Kidney (tissue), 14 donors: ENCODE measurements around the gene MRTO4. TPM values are rescaled to one million over a fixed set of nuclear protein-coding genes. Genes with fewer than 3 reads are reported as not detected.
"Not testable (repeated sequence)": the region's sequence is repeated elsewhere in the genome, so short reads cannot be mapped to it uniquely, and the experiment has no call there.

Experiments
- DNase-seq, 5 donors: peaks; one replicate each; pipeline ENCODE4 v3.0.0-alpha.2; 2013 to 2020
- FAIRE-seq: peaks from 2 replicates; lab custom pipeline; 2012; peaks lifted over from hg19 to GRCh38; lab: Jason Lieb, UNC
- H3K27ac ChIP-seq, 2 donors: one replicate each; pipeline ENCODE4 v1.7.0; 2013; ENCODE audit warnings: low read depth in 2 of 2, low read length in 2 of 2, inconsistent platforms in 1 of 2
- H3K27me3 ChIP-seq: one replicate; pipeline ENCODE4 v1.7.1; 2013; ENCODE audit warnings: low read length, inconsistent platforms; ENCODE audit not compliant: control insufficient read depth, insufficient read depth
- H3K36me3 ChIP-seq, 3 donors: one replicate each; pipeline versions ENCODE4 v1.7.0 to v1.7.1; 2013; ENCODE audit warnings: low read length in 3 of 3, control low read depth in 1 of 3, inconsistent platforms in 1 of 3; ENCODE audit not compliant: insufficient read depth in 3 of 3, control insufficient read depth in 2 of 3
- H3K4me1 ChIP-seq, 3 donors: one replicate each; pipeline versions ENCODE4 v1.7.0 to v1.7.1; 2013; ENCODE audit warnings: low read length in 3 of 3, inconsistent platforms in 1 of 3, low read depth in 1 of 3; ENCODE audit not compliant: control insufficient read depth in 2 of 3, insufficient read depth in 2 of 3
- H3K4me3 ChIP-seq, 3 donors: one replicate each; pipeline versions ENCODE4 v1.7.0 to v1.8.1; 2013; ENCODE audit warnings: low read length in 3 of 3, control low read depth in 1 of 3, inconsistent platforms in 1 of 3
- H3K9ac ChIP-seq, 3 donors: one replicate each; pipeline versions ENCODE4 v1.7.0 to v1.7.1; 2013; ENCODE audit warnings: low read length in 3 of 3, control low read depth in 1 of 3, inconsistent platforms in 1 of 3
- H3K9me3 ChIP-seq, 3 donors: one replicate each; pipeline versions ENCODE4 v1.7.0 to v1.7.1; 2013; ENCODE audit warnings: low read length in 3 of 3, control low read depth in 1 of 3, inconsistent platforms in 1 of 3; ENCODE audit not compliant: control insufficient read depth in 2 of 3, insufficient read depth in 1 of 3
- CTCF ChIP-seq: IDR thresholded peaks from 3 replicates; pipeline ENCODE4 v1.5.1; 2012; ENCODE audit warnings: mild to moderate bottlenecking, moderate library complexity, borderline replicate concordance; ENCODE audit not compliant: insufficient read depth; ENCODE audit errors: extremely low read depth
- intact Hi-C: fragments of 100-400 bp; cut with DNase I; formaldehyde crosslinking; loops from one replicate; pipeline ENCODE4 v1.11.1; 2022
- polyA plus RNA-seq: library from polyadenylated mRNA; stranded (reverse); fragments of 350-450 nt; fragmentation: Illumina TruSeq; extraction: RNeasy Lipid Tissue Mini Kit (QIAGEN cat#74804); gene quantifications from one replicate; pipeline ENCODE4 v1.2.3, GENCODE V29; 2014; ENCODE audit warnings: low read depth, low replicate concordance; ENCODE audit not compliant: insufficient read depth
- total RNA-seq: library from RNA; stranded (reverse); fragmentation: NEBNext Ultra II Directional; extraction: Animal tissue kit (Norgen Biotek cat#: 25700); gene quantifications from one replicate; pipeline ENCODE4 v1.2.1, GENCODE V29; 2021
- donor health status: control.
- donor health status: control.
- donor health status: control.
- donor health status: control.
- donor health status: control.
- donor health status: DM: yes; HTN: yes; CAD: no.
- donor health status: Normal renal cell carcinoma (clear cell type).

Gene MRTO4
- total and polyA plus RNA-seq, 2 donors from 2014 or later: 18.6 to 24.5 TPM

GRCh38 chr1:19213580-19213979 is 38.0 kb upstream of the MRTO4 start:
- DNase-seq (no peak), FAIRE-seq (no peak)
- intact Hi-C loops: no loop called here
- Histone ChIP-seq H3K4me3 (no peak overlapping the region), H3K27me3 (no peaks in the 10 kb centered on the region), H3K4me1 (peaks cover 2 to 14% (median 6%) of the 10 kb centered on the region in 3 donors), H3K27ac (no peak overlapping the region), H3K9me3 (no peaks in the 10 kb centered on the region), H3K9ac (no peak overlapping the region), H3K36me3 (peaks cover 2 to 5% (median 3%) of the 10 kb centered on the region in 3 donors)
- no peak for TF ChIP-seq CTCF

GRCh38 chr1:19216585-19216984 is 35.0 kb upstream of the MRTO4 start:
- H3K4me1 ChIP-seq, intact Hi-C loops, H3K4me3 ChIP-seq, DNase-seq, FAIRE-seq, H3K9me3 ChIP-seq, H3K9ac ChIP-seq, H3K27ac ChIP-seq, H3K27me3 ChIP-seq: not testable (repeated sequence)
- peaks cover 12 to 24% (median 18%) of the 10 kb centered on the region in 3 donors for H3K36me3 ChIP-seq

- Histone ChIP-seq H3K27ac (no peak overlapping the region), H3K9ac (no peak overlapping the region), H3K36me3 (peaks cover 10 to 51% (median 33%) of the 10 kb centered on the region in 3 donors), H3K4me1 (no peaks in the 10 kb centered on the region), H3K27me3 (no peaks in the 10 kb centered on the region), H3K9me3 (no peaks in the 10 kb centered on the region), H3K4me3 (no peak overlapping the region)
- FAIRE-seq (no peak), DNase-seq (no peak)
- intact Hi-C loops: no loop called here
- no peak for TF ChIP-seq CTCF
These were observed 32.2 kb upstream of the MRTO4 start for GRCh38 chr1:19219451-19219850.

GRCh38 chr1:19220080-19220846 is 31.3 kb upstream of the MRTO4 start:
- Histone ChIP-seq H3K27me3 (no peaks in the 10 kb centered on the region), H3K4me3 (no peak overlapping the region), H3K9ac (no peak overlapping the region), H3K4me1 (no peaks in the 10 kb centered on the region), H3K36me3 (peaks cover 10 to 54% (median 33%) of the 10 kb centered on the region in 3 donors), H3K27ac (peak overlapping the region in 1 of 2 donors; percentile 65), H3K9me3 (no peaks in the 10 kb centered on the region)
- intact Hi-C loops: no loop called here
- no peak for TF ChIP-seq CTCF
- DNase-seq (no peak), FAIRE-seq (no peak)
